ENCODE measurements around the gene TANGO2. TPM values are rescaled to one million over a fixed set of nuclear protein-coding genes. Genes with fewer than 3 reads are reported as not detected.

TANGO2 gene
- total and polyA plus RNA-seq, 9 of the 15 experiments (the other 6 are each of a cell fraction or from before 2014, with no cell fraction given) = 15.5 to 94.9 (median 70.1) TPM

DNA sequence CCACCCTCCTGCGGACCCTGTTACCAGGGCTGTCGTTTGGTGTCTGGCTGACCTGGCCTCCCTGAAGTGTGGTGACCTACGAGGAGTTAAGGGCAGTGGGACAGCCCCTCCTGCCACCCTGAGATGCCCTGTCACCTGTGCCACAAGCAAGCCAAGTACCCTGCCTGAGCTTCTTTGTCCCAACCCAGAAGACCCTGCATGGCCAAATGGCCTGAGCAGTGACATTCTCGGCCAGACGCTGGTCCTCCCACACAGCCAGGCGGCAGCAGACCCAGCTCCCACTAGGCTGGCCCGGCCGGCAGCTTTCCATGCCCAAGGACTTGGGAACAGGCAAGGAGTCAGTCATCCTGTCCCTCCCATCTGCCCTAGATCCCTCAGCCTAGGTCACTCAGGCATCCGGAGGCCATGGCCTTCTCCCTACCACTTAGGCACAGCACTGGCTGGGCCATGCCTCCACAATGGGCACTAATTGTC lies 11.9 kb upstream of the TANGO2 start (continued):
- TF ChIP-seq RBM25 (IDR thresholded peaks at IDR 0.05; ENCODE audit: low read depth, low read length, severe bottlenecking) = no peak
- no peak for TF ChIP-seq CXXC5 (CRISPR knock-in tag; IDR thresholded peaks at IDR 0.05)
- TF ChIP-seq NEUROD1 (IDR thresholded peaks at IDR 0.05; ENCODE audit: borderline replicate concordance, low read depth, low read length, partially characterized antibody) = no peak
- TF ChIP-seq MED1 (CRISPR knock-in tag; IDR thresholded peaks at IDR 0.05; ENCODE audit: borderline replicate concordance) = no peak
- no peak for TF ChIP-seq HMGN3 (IDR thresholded peaks at IDR 0.05; ENCODE audit: borderline replicate concordance, extremely low read depth, insufficient read length, low read depth, low read length)
- TF ChIP-seq, protein P1, sequence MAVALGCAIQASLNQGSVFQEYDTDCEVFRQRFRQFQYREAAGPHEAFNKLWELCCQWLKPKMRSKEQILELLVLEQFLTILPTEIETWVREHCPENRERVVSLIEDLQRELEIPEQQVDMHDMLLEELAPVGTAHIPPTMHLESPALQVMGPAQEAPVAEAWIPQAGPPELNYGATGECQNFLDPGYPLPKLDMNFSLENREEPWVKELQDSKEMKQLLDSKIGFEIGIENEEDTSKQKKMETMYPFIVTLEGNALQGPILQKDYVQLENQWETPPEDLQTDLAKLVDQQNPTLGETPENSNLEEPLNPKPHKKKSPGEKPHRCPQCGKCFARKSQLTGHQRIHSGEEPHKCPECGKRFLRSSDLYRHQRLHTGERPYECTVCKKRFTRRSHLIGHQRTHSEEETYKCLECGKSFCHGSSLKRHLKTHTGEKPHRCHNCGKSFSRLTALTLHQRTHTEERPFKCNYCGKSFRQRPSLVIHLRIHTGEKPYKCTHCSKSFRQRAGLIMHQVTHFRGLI (CRISPR knock-in tag; IDR thresholded peaks at IDR 0.05) = 0 out of 2 replicates have a peak, but pooled peaks have one; percentile 24
- TF ChIP-seq SETDB1 (IDR thresholded peaks at IDR 0.05; ENCODE audit: low read length) = no peak
- TF ChIP-seq, protein P2, sequence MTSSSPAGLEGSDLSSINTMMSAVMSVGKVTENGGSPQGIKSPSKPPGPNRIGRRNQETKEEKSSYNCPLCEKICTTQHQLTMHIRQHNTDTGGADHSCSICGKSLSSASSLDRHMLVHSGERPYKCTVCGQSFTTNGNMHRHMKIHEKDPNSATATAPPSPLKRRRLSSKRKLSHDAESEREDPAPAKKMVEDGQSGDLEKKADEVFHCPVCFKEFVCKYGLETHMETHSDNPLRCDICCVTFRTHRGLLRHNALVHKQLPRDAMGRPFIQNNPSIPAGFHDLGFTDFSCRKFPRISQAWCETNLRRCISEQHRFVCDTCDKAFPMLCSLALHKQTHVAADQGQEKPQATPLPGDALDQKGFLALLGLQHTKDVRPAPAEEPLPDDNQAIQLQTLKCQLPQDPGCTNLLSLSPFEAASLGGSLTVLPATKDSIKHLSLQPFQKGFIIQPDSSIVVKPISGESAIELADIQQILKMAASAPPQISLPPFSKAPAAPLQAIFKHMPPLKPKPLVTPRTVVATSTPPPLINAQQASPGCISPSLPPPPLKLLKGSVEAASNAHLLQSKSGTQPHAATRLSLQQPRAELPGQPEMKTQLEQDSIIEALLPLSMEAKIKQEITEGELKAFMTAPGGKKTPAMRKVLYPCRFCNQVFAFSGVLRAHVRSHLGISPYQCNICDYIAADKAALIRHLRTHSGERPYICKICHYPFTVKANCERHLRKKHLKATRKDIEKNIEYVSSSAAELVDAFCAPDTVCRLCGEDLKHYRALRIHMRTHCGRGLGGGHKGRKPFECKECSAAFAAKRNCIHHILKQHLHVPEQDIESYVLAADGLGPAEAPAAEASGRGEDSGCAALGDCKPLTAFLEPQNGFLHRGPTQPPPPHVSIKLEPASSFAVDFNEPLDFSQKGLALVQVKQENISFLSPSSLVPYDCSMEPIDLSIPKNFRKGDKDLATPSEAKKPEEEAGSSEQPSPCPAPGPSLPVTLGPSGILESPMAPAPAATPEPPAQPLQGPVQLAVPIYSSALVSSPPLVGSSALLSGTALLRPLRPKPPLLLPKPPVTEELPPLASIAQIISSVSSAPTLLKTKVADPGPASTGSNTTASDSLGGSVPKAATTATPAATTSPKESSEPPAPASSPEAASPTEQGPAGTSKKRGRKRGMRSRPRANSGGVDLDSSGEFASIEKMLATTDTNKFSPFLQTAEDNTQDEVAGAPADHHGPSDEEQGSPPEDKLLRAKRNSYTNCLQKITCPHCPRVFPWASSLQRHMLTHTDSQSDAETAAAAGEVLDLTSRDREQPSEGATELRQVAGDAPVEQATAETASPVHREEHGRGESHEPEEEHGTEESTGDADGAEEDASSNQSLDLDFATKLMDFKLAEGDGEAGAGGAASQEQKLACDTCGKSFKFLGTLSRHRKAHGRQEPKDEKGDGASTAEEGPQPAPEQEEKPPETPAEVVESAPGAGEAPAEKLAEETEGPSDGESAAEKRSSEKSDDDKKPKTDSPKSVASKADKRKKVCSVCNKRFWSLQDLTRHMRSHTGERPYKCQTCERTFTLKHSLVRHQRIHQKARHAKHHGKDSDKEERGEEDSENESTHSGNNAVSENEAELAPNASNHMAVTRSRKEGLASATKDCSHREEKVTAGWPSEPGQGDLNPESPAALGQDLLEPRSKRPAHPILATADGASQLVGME (CRISPR knock-in tag; IDR thresholded peaks at IDR 0.05) = peak; percentile 59; the same call in 1 of the 2 replicates
- no peak for TF ChIP-seq CHD4 (IDR thresholded peaks at IDR 0.05; ENCODE audit: insufficient read depth, insufficient replicate concordance, low read depth, low read length, poor library complexity, severe bottlenecking)
- peak; percentile 21 for TF ChIP-seq SP2 (IDR thresholded peaks at IDR 0.05; ENCODE audit: extremely low read depth, low read depth, low read length, poor library complexity, severe bottlenecking)
- TF ChIP-seq ZNF551 (CRISPR knock-in tag; IDR thresholded peaks at IDR 0.05) = no peak
- TF ChIP-seq CREB1 (IDR thresholded peaks at IDR 0.05) = 0 out of 2 replicates have a peak, but pooled peaks have one; percentile 25
- no peak for TF ChIP-seq CREB1 (CRISPR knock-in tag; IDR thresholded peaks at IDR 0.05)
- TF ChIP-seq C11orf30 (IDR thresholded peaks at IDR 0.05; ENCODE audit: low read depth) = no peak
- TF ChIP-seq, protein P3, sequence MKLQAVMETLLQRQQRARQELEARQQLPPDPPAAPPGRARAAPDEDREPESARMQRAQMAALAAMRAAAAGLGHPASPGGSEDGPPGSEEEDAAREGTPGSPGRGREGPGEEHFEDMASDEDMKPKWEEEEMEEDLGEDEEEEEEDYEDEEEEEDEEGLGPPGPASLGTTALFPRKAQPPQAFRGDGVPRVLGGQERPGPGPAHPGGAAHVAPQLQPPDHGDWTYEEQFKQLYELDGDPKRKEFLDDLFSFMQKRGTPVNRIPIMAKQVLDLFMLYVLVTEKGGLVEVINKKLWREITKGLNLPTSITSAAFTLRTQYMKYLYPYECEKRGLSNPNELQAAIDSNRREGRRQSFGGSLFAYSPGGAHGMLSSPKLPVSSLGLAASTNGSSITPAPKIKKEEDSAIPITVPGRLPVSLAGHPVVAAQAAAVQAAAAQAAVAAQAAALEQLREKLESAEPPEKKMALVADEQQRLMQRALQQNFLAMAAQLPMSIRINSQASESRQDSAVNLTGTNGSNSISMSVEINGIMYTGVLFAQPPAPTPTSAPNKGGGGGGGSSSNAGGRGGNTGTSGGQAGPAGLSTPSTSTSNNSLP (IDR thresholded peaks at IDR 0.05; ENCODE audit: borderline replicate concordance, low read depth, low read length) = no peak
- TF ChIP-seq, protein P4, sequence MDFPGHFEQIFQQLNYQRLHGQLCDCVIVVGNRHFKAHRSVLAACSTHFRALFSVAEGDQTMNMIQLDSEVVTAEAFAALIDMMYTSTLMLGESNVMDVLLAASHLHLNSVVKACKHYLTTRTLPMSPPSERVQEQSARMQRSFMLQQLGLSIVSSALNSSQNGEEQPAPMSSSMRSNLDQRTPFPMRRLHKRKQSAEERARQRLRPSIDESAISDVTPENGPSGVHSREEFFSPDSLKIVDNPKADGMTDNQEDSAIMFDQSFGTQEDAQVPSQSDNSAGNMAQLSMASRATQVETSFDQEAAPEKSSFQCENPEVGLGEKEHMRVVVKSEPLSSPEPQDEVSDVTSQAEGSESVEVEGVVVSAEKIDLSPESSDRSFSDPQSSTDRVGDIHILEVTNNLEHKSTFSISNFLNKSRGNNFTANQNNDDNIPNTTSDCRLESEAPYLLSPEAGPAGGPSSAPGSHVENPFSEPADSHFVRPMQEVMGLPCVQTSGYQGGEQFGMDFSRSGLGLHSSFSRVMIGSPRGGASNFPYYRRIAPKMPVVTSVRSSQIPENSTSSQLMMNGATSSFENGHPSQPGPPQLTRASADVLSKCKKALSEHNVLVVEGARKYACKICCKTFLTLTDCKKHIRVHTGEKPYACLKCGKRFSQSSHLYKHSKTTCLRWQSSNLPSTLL (IDR thresholded peaks at IDR 0.05) = no peak
- no peak for TF ChIP-seq MAFK (IDR thresholded peaks at IDR 0.05; ENCODE audit: low read length)

All from K562 (cell line).